K562 (cell line): Measurements from ENCODE around the gene CYSRT1. TPM values are rescaled to one million over a fixed set of nuclear protein-coding genes. Genes with fewer than 3 reads are reported as not detected.
A peak's percentile ranks its signal among the peaks of the same experiment; 100 is the strongest.

Experiments used
- ADNP ChIP-seq: fragments of 200-800 bp; sonication (Bioruptor generic); IDR thresholded peaks from 2 replicates; pipeline ENCODE4 v1.6.1; 2016; ENCODE audit warnings: missing genetic modification characterization, missing compliant biosample characterization
- CBX3 ChIP-seq, 2 experiments: IDR thresholded peaks; 1 replicate in 1 of 2; 2 replicates in 1 of 2; pipeline ENCODE4 v1.6.1; 2012; ENCODE audit warnings: inconsistent platforms in 2 of 2, low read length in 2 of 2, borderline replicate concordance in 1 of 2, control low read depth in 1 of 2
- CSDE1 ChIP-seq, 2 experiments: fragments of 450-650 bp; IDR thresholded peaks; 2 replicates each; pipeline ENCODE4 v1.6.1; 2016; ENCODE audit warnings: mild to moderate bottlenecking in 1 of 2
- CTCF ChIP-seq, 3 experiments: IDR thresholded peaks in 2 of 3; conservative IDR thresholded peaks in 1 of 3; 2 replicates each; pipeline ENCODE4 v1.5.1; 2011 to 2012; ENCODE audit warnings: low read length in 3 of 3, mild to moderate bottlenecking in 3 of 3, control low read depth in 2 of 3, improper control_type of control experiment in 1 of 3, inconsistent platforms in 1 of 3, low read depth in 1 of 3, mixed read lengths in 1 of 3, moderate library complexity in 1 of 3; ENCODE audit not compliant: insufficient read depth in 2 of 3
- ETV1 ChIP-seq: fragments of 450-650 bp; conservative IDR thresholded peaks from 2 replicates; pipeline ENCODE4 v1.6.1; 2016; ENCODE audit warnings: missing genetic modification characterization, control low read depth, low read depth, missing compliant biosample characterization
- GABPB1 ChIP-seq: sonication (generic); formaldehyde crosslinking; IDR thresholded peaks from 2 replicates; pipeline ENCODE4 v1.8.0; 2022; ENCODE audit warnings: mild to moderate bottlenecking, missing genetic modification reagents
- HMG20A ChIP-seq: fragments of 450-650 bp; formaldehyde crosslinking; conservative IDR thresholded peaks from 2 replicates; pipeline ENCODE4 v1.4.0; 2020; ENCODE audit warnings: mild to moderate bottlenecking, mixed read lengths
- HMGN3 ChIP-seq: IDR thresholded peaks from 2 replicates; pipeline ENCODE4 v1.6.1; 2011; ENCODE audit warnings: borderline replicate concordance, low read depth, mild to moderate bottlenecking, mixed read lengths, low read length; ENCODE audit not compliant: insufficient read length; ENCODE audit errors: extremely low read depth
- JUN ChIP-seq, 2 experiments: sonication (generic) in 1 of 2; formaldehyde crosslinking in 1 of 2; IDR thresholded peaks; 2 replicates each; pipeline versions ENCODE4 v1.6.1 to v1.8.0; 2012 to 2022; ENCODE audit warnings: borderline replicate concordance in 2 of 2, mild to moderate bottlenecking in 2 of 2, improper control_type of control experiment in 1 of 2, low read depth in 1 of 2, low read length in 1 of 2, missing genetic modification reagents in 1 of 2
- MBD2 ChIP-seq: sonication (generic); IDR thresholded peaks from 2 replicates; pipeline ENCODE4 v1.6.1; 2016; ENCODE audit warnings: low read depth, borderline replicate concordance
- PTRF ChIP-seq: fragments of 450-650 bp; IDR thresholded peaks from 2 replicates; pipeline ENCODE4 v1.6.1; 2016; ENCODE audit warnings: mild to moderate bottlenecking, missing genetic modification characterization, missing compliant biosample characterization
- ZNF436 ChIP-seq: fragments of 250-450, 450-650 bp; sonication (Bioruptor Pico); formaldehyde crosslinking; IDR thresholded peaks from 2 replicates; pipeline ENCODE4 v1.7.0; 2020; ENCODE audit warnings: mild to moderate bottlenecking
- ZNF655 ChIP-seq: fragments of 250-450 bp; sonication (Bioruptor Pico); IDR thresholded peaks from 2 replicates; pipeline ENCODE4 v1.5.0; 2021
- ZNF764 ChIP-seq: fragments of 250-450 bp; sonication (Bioruptor Pico); IDR thresholded peaks from 2 replicates; pipeline ENCODE4 v1.4.0; 2020; ENCODE audit warnings: low read depth, mild to moderate bottlenecking, moderate library complexity
- polyA plus RNA-seq, 8 experiments: library from polyadenylated mRNA; depleted of rRNA in 4 of 8; stranded (reverse) in 5 of 8; unstranded in 3 of 8; fragments of >200 nt; fragmentation: Nextera tagmentation in 2 of 8; fragmentation: Illumina TruSeq in 1 of 8; extraction: Ambion mirVana in 2 of 8; extraction: Trizol in 1 of 8; gene quantifications; 2 replicates each; pipeline versions ENCODE4 v1.2.1 to v1.2.3, GENCODE V29; 2011 to 2014; ENCODE audit warnings: inconsistent platforms in 1 of 8, missing spikeins in 1 of 8
- total RNA-seq, 7 experiments: library from RNA; depleted of rRNA in 6 of 7; stranded (reverse); fragments of >200 nt in 6 of 7; fragmentation: Illumina TruSeq in 2 of 7; extraction: Trizol in 2 of 7; gene quantifications; 2 replicates each; pipeline versions ENCODE4 v1.2.1 to v1.2.3, GENCODE V29; 2011 to 2021; ENCODE audit warnings: low replicate concordance in 1 of 7
- TF ChIP-seq, protein P1 (sequence below): sonication (generic); formaldehyde crosslinking; IDR thresholded peaks from 2 replicates; pipeline ENCODE4 v1.8.0; 2022; ENCODE audit warnings: missing genetic modification reagents, mild to moderate bottlenecking, moderate library complexity, borderline replicate concordance
- TF ChIP-seq, protein P2 (sequence below): fragments of 250-450 bp; sonication (Bioruptor Pico); IDR thresholded peaks from 2 replicates; pipeline ENCODE4 v1.4.0; 2020

The CYSRT1 gene
- total and polyA plus RNA-seq, 9 of the 15 experiments (the other 6 are each of a cell fraction or from before 2014, with no cell fraction given), result 0.04 to 1.4 (median 0.42) TPM; not detected in 3

DNA sequence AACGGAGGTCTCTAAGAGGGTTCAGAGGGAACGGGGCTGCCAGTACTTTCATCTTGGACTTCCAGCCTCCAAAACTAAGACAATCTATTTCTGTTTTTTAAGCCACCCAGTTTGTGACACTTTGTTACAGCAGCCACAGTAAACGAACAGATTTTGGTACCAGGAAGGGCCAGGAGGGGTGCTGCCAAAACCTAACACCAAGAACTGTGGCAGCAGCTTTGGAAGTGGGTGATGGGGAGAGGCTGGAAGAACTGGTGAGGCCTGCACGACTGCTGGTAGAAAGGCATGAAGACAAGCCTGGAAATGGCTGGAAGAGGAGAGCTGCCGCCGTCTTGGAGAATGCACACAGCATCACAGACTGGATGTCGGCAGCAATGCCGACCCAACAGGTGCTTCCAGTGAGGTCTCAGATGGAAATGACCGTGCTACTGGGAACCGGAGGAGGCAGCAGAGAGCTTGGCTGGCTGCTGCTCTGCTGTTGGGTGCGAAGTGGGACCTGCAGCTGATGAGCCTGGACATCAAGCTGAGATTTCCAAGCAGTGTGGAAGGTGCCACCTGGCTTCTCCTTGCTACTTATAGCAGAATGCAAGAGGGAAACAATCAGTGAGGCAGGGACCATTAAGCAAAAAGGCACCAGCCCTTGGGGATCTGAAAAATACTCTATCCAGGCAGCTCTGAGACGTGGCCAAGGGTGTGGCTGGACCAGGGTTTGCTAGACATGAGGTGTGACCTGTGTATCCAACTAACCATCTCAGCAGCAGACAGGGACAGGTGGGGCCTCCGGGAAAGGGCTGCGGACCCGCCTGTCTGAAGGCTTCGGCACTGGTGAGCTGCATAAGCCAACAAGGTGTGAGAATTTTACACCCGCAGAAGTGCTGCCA, 48.4 kb upstream of the CYSRT1 start (continued):
- TF ChIP-seq ZNF764 (CRISPR knock-in tag) (no peak), CSDE1 (IDR thresholded peaks at IDR 0.05) (no peak), ZNF655 (CRISPR knock-in tag) (no peak), JUN (IDR thresholded peaks at IDR 0.05; ENCODE audit: borderline replicate concordance, low read depth, low read length) (no peak), JUN (CRISPR knock-in tag; IDR thresholded peaks at IDR 0.05; ENCODE audit: borderline replicate concordance) (no peak), MBD2 (no peak), CBX3 (IDR thresholded peaks at IDR 0.05; ENCODE audit: borderline replicate concordance in 1 of 2, low read length in 2 of 2) (0 out of 3 replicates have a peak, but pooled peaks of 1 of the 2 experiments have one; percentile 28), HMG20A (no peak), HMGN3 (no peak), ADNP (tag) (no peak), PTRF (tag) (no peak), ETV1 (tag) (no peak), CTCF (IDR thresholded peaks at IDR 0.05 in 2 of 3, conservative IDR thresholded peaks at IDR 0.05 in 1 of 3; ENCODE audit: insufficient read depth in 2 of 3, low read depth in 1 of 3, low read length in 3 of 3) (peak; percentile 73 to 82 (median 82)), ZNF436 (CRISPR knock-in tag) (no peak), GABPB1 (CRISPR knock-in tag) (no peak)
- TF ChIP-seq, protein P1, sequence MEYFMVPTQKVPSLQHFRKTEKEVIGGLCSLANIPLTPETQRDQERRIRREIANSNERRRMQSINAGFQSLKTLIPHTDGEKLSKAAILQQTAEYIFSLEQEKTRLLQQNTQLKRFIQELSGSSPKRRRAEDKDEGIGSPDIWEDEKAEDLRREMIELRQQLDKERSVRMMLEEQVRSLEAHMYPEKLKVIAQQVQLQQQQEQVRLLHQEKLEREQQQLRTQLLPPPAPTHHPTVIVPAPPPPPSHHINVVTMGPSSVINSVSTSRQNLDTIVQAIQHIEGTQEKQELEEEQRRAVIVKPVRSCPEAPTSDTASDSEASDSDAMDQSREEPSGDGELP, result peak; percentile 58; the same call in 1 of the 2 replicates
- TF ChIP-seq, protein P2, sequence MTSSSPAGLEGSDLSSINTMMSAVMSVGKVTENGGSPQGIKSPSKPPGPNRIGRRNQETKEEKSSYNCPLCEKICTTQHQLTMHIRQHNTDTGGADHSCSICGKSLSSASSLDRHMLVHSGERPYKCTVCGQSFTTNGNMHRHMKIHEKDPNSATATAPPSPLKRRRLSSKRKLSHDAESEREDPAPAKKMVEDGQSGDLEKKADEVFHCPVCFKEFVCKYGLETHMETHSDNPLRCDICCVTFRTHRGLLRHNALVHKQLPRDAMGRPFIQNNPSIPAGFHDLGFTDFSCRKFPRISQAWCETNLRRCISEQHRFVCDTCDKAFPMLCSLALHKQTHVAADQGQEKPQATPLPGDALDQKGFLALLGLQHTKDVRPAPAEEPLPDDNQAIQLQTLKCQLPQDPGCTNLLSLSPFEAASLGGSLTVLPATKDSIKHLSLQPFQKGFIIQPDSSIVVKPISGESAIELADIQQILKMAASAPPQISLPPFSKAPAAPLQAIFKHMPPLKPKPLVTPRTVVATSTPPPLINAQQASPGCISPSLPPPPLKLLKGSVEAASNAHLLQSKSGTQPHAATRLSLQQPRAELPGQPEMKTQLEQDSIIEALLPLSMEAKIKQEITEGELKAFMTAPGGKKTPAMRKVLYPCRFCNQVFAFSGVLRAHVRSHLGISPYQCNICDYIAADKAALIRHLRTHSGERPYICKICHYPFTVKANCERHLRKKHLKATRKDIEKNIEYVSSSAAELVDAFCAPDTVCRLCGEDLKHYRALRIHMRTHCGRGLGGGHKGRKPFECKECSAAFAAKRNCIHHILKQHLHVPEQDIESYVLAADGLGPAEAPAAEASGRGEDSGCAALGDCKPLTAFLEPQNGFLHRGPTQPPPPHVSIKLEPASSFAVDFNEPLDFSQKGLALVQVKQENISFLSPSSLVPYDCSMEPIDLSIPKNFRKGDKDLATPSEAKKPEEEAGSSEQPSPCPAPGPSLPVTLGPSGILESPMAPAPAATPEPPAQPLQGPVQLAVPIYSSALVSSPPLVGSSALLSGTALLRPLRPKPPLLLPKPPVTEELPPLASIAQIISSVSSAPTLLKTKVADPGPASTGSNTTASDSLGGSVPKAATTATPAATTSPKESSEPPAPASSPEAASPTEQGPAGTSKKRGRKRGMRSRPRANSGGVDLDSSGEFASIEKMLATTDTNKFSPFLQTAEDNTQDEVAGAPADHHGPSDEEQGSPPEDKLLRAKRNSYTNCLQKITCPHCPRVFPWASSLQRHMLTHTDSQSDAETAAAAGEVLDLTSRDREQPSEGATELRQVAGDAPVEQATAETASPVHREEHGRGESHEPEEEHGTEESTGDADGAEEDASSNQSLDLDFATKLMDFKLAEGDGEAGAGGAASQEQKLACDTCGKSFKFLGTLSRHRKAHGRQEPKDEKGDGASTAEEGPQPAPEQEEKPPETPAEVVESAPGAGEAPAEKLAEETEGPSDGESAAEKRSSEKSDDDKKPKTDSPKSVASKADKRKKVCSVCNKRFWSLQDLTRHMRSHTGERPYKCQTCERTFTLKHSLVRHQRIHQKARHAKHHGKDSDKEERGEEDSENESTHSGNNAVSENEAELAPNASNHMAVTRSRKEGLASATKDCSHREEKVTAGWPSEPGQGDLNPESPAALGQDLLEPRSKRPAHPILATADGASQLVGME (CRISPR knock-in tag), result 0 out of 2 replicates have a peak, but pooled peaks have one; percentile 32
